NCI-H2107 treated with DMSO at 0.1 percent for 48 hours (cell line): Measurements from ENCODE around the gene SLC44A2.

Experiments
- DNase-seq: peaks from one replicate; lab custom pipeline; 2025; ENCODE audit not compliant: unreplicated experiment; lab: John Stamatoyannopoulos, UW

SLC44A2 gene

GRCh38 chr19:10625003-10625761, at the start of gene SLC44A2:
SLC44A2 (plus strand) TSS chr19:10625553; CDS start chr19:10625634, 81 bp downstream.
- no peak for DNase-seq

- DNase-seq: no peak
These were observed 47.4 kb upstream of the SLC44A2 start for GRCh38 chr19:10577951-10578350.

- DNase-seq: peak; percentile 51
These were observed 44.2 kb upstream of the SLC44A2 start for GRCh38 chr19:10580979-10581631.

- DNase-seq: no peak
These were observed 43.3 kb upstream of the SLC44A2 start for GRCh38 chr19:10582091-10582490.

GRCh38 chr19:10583036-10583776, 42.1 kb upstream of the SLC44A2 start:
- no peak for DNase-seq

- no peak for DNase-seq
These were observed 39.0 kb upstream of the SLC44A2 start for GRCh38 chr19:10586396-10586795.

- no peak for DNase-seq
These were observed 38.1 kb upstream of the SLC44A2 start, which contains the start of gene AP1M2 for GRCh38 chr19:10587022-10587838. AP1M2 (minus strand) TSS chr19:10587312; CDS start chr19:10587231, 81 bp downstream.

GRCh38 chr19:10587839-10588150, 37.6 kb upstream of the SLC44A2 start:
- DNase-seq: no peak

- DNase-seq: no peak
These were observed 32.2 kb upstream of the SLC44A2 start for GRCh38 chr19:10593148-10593547.

- no peak for DNase-seq
These were observed 31.3 kb upstream of the SLC44A2 start for GRCh38 chr19:10593820-10594637.

GRCh38 chr19:10600149-10600548, 25.2 kb upstream of the SLC44A2 start:
- no peak for DNase-seq

GRCh38 chr19:10601999-10602329, 23.4 kb upstream of the SLC44A2 start:
- no peak for DNase-seq

- peak; percentile 9 for DNase-seq
These were observed 22.8 kb upstream of the SLC44A2 start for GRCh38 chr19:10602330-10603083.

- no peak for DNase-seq
These were observed 22.1 kb upstream of the SLC44A2 start for GRCh38 chr19:10603084-10603872.

GRCh38 chr19:10603873-10604459, 21.4 kb upstream of the SLC44A2 start:
- no peak for DNase-seq

GRCh38 chr19:10604460-10604980, 20.8 kb upstream of the SLC44A2 start:
- DNase-seq: no peak

GRCh38 chr19:10611907-10612306, 13.4 kb upstream of the SLC44A2 start:
- no peak for DNase-seq

- DNase-seq: no peak
These were observed 12.7 kb upstream of the SLC44A2 start for GRCh38 chr19:10612499-10613119.
